SH-SY5Y (cell line): Measurements from ENCODE around the gene ZNF354B.

Source experiments
- GATA2 ChIP-seq: IDR thresholded peaks from 2 replicates; pipeline ENCODE4 v1.6.1; 2011; ENCODE audit warnings: mild to moderate bottlenecking, low read depth, low read length
- GATA3 ChIP-seq: IDR thresholded peaks from 2 replicates; pipeline ENCODE4 v1.6.1; 2011; ENCODE audit warnings: low read depth, mild to moderate bottlenecking, low read length, moderate library complexity

ZNF354B gene

DNA sequence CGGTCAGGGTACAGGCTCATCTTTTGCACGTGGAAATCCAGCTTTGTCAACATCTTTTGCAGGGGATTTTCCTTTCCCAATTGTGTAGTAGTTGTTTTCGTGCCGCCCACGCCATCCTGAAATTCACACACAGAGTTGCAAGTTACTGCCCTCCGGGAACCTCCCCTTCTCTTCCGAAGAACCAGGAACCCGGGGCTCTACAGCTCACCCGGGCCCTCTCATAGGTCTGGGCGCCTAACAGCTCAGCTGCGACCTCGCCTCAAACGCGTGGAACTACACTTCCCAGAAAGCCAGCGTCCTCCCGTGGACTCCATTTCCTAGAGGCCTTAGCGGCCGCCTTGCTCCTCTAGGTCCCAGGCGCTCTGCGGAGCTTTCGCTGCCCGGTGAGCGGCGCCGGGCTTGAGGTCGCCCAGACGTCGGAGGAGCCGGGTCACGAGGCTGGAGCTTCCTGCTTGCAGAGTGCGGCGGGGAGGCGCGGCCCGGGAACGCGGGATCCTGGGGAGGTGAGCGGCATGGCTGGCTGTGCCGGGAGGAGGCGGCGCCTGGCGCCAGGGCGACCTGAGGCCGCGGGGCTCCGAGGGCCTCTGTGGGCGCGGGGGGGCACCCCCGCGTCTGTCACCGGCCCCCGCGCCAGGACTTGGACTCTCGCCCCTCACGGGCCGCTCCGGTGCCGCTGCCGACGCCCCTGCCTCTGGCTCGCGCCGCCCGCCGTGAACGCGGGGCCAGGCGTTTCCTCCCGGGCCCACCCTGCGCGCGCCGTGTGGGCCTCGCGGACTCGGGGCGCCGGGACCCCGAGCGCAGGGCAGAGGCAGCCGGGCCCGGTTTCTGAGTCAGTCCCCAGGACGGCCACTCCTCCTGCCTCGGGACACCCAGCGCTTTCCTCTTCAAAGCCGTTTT is at the start of gene ZNF354B:
ZNF354B (plus strand) TSS at position 329 of the 897 bp plus-strand sequence. CDS start 1,095 bp downstream, outside the sequence.
- no peak for TF ChIP-seq GATA3
- no peak for TF ChIP-seq GATA2

DNA sequence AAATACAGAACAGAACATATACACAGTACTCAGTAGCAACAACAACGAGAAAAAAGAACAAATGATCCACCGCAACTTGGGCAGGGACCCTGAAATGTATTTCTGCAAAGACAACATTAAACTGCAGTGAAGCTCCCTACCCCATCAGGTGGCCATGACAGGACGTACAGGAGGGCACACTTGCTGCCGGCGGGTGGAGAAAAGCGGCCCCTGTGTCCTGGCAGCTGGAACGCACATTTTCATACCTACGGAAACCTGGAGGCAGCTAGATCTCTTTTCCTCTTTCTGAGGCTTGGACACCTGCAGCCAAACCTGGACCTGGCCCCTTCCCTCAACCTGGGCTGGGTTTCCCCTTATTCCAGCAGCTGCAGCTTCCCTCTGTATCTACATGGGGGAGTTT is 42.2 kb upstream of the ZNF354B start:
- TF ChIP-seq GATA3 (no peak), GATA2 (no peak)

DNA sequence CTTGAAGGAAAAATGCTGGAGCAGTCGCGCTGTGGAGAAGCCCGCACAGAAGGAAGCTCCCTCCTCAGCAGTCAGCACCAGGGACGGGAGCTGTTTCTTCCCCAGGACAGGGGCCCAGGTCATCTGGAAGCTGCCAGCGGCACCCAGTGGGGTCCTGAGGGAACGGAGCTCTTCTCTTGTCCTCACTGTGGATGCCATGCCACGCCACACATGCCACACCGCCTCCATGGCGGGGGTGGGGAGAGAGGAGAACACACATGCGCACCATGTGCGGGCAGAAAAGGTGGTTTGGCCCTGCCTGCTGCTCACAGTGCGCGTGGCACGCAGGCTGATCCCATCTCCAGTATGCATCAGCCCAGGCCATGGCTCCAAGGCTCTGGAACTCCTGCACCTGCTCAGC is 41.7 kb upstream of the ZNF354B start:
- TF ChIP-seq GATA3 (no peak), GATA2 (no peak)

DNA sequence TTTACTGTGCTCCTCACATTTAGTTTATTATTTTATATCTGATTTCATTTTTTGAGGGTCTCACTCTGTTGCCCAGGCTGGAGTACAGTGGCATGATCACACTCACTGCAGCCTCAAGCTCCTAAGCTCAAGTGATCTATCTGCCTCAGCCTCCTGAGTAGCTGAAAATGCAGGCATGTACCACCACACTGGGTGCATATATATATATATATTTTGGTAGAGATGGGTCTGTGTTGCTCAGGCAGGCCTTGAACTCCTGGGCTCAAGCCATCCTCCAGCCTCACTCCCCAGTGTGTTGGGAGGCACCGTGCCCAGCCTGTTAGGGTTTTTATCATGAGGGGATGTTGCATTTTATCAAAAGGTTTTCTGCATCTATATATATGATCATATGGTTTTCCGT is 39.8 kb upstream of the ZNF354B start:
- TF ChIP-seq GATA2 (no peak), GATA3 (no peak)

DNA sequence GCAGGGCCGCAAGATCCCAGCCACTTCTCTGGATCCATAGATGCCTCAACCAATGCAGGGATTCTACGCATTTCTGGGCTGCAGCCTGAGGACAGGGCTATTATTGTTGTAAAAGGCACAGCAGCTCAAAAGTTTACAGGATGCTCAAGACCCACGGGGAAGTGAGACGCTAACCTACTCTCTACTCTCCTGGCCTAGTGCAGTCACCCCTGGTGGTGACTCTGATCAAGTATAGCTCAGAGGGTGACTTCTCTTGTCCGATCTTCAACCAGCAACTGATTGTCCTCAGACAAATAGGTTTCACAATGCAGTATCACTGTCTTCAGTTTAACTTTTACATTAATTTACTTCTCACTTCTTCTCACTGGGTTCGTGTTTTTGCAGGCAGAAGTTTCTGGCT is 34.3 kb upstream of the ZNF354B start:
- no peak for TF ChIP-seq GATA2
- no peak for TF ChIP-seq GATA3

DNA sequence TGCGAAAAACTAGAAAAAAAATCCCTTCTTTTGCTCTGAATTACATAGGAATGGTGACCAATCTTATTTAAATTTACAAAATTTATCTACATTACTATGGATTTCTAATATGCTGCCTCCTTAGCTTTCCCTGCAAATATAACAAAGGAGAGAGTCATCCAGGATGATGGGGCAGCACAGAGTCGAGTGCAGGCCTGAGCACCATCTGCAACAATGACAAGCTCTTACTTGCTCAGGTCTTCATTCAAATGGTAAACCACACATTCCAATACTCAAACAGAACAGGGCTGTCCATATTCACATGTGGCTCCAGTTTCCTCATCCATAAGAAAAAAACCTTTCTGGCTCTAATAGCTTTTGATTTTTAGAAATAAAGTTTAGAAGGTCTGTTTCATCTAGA is 33.5 kb upstream of the ZNF354B start:
- TF ChIP-seq GATA2 (no peak), GATA3 (no peak)

DNA sequence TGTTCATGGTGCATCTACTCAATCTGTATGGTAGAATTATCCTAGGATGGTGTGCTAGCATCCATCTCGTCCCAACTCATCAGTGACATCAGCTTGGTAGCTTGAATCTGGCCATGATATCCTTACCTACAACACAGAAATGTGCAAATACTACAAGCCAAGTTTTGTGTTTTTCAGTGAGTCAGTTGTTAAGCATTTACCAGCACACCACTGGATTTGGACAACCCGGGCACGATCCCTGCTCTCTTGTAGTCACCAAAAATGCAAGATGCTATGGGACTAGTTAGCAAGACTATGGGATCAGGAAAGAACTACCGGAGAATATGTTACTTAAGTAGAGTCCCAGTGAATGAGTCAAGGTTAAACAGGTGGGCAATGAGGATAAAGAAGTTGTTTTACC is 32.1 kb upstream of the ZNF354B start:
- TF ChIP-seq GATA3 (no peak), GATA2 (no peak)

DNA sequence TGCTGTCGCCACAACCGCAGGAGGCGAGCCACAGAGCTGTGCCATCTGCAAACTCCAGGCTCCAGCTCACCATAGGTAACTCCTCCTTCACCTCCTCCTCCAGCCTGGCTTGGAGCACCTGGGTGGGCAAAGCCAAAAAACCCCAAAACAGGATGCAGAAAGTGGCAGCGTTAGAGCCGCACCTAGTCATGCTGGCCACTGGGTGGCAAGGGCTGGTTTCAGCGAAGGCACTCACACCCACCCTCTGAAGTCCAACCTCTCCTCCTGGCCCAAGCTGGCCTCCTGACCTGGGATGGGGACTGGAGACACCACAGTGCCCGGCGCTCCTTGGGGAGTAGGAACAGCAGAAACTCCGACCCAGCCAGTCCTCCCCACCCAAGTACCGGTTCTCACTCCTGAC is 28.7 kb upstream of the ZNF354B start:
- no peak for TF ChIP-seq GATA3
- no peak for TF ChIP-seq GATA2

DNA sequence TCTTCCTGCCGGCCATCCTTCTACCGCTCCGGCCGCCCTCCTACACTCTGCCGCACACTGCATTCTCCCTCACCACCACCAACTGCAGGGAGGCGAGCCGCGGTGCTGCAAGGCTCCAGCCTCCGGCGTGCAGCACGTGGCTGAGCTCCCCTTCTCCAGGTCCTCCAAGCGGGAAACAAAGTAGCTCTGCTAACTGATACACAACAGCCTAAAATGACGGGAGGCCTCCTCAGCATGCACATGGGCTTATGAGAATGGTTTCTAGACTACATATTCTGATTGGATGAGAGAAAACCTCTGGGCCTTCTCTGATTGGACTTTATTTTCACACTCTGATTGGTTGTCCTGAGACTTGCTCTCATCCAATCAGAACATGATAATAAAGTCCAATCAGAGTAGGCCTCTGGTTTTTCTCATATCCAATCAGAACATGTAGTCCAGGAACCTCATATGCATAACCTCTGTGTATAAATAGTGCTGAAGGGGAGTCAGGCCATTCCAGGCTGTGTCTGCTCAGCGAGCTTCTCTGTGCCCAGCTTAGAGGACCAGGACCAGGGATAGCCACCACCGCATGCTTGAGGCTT is 27.0 kb upstream of the ZNF354B start:
- TF ChIP-seq GATA2 (no peak), GATA3 (no peak)

DNA sequence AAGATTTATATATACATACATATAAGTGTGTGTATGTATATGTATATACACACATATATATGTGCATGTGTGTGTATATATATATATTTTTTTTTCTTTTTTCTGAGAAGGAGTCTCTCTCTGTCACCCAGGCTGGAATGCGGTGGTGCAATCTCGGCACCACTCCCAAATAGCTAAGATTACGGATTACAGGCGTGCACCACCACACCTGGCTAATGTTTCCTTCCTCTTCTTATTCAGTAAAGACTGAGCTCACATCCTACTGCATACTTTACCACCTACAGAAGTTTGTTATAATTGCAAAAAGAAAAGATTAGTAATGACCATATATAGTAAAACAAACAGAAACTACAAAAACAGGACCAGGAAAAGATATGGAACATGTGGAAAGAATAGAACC is 23.1 kb upstream of the ZNF354B start:
- TF ChIP-seq GATA3: no peak
- no peak for TF ChIP-seq GATA2

DNA sequence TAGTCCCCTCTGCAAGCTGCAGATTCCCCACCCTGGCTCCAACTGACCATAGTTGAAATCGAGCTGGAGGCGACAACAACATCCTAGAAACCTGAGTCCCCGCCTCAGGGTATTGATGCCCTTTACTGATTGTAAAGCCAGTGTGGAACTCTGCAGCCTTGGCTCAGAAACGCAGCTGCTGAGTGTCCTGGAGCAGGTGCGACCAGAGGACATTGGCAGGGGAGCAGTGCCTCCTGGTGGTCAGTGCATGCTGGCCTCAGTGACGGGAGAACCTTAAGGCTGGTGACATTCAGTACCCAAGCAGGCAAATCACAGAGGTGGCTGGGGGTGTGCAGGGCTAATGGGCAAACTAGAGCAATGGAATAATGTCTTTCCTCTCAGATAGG is 20.4 kb upstream of the ZNF354B start:
- TF ChIP-seq GATA2 (no peak), GATA3 (no peak)

DNA sequence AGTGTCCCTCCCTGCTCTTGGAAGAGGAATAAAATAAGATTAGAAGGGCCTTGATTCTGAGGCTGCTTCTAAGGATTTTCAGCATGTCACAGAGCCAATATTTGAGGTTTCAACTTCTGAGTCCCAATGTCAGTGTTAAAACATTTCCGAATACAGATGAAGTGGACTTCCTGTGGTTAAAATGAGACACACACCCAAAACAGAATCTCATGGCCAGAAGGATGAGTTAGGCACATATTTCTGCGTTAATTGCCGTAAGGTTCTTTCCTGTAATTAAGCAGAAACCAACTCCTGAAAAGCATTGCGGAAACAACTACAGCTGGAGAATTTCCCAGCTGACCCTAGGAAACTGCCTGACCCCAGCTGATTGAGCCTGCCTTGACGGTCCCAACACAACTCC is 10.4 kb upstream of the ZNF354B start:
- TF ChIP-seq GATA2: no peak
- TF ChIP-seq GATA3: no peak

DNA sequence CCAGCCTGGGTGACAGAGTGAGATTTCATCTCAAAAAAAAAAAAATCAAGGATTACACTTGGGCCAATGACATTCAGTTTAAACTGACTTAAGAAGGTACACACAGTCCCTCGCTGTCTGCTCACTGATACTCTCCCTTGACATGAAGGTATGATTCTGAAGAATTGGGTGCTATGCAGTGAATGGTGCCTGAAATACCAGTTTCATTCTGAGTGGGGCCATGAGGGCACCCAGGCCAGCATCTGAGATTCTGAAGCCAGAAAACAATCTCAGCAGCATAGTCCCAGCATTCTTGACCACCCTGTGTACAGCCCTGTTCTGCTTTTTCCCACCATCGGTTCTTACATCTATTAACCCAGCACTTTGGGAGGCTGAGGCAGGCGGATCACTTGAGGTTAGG is 7.8 kb upstream of the ZNF354B start:
- no peak for TF ChIP-seq GATA3
- TF ChIP-seq GATA2: no peak

DNA sequence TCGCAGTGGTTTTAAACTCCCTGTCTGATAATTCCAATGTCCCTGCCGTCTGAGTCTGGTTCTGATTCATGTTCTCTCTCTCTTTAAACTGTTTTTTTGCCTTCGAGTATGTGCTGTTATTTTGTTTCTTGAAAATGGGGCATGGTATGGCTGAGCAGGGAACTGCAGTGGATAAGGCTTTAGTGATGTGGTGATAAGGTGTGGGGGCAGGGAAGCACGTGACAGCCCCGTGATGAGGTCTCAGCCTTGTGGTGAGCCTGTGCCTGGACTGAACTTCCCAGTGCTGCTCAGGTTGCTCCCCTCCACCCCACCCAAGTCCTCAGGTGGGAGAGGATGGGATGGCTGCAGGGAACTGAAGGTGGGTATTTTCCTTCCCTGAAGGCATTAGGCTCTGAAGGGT is 5.5 kb upstream of the ZNF354B start:
- no peak for TF ChIP-seq GATA2
- TF ChIP-seq GATA3: no peak

DNA sequence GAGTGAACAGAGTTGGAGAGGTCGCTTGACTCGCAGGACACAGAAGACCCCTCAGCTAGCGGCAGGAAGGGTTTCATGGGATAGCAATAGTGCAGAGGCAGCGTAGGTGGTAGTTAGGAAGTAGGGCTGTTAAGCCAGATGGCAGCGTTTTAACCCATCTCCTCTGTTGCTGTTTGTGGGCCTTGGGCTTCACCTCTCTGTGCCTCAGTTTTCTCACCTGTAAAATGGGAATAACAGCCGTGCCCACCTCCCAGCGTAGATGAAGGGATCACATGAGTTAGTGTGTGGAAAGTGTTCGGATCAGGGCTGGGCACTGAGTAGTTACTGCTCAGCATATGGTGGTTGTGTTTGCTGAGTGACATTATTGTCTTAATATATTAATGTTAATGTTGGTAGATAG is 1.9 kb downstream of the ZNF354B start:
- TF ChIP-seq GATA2 (no peak), GATA3 (no peak)

DNA sequence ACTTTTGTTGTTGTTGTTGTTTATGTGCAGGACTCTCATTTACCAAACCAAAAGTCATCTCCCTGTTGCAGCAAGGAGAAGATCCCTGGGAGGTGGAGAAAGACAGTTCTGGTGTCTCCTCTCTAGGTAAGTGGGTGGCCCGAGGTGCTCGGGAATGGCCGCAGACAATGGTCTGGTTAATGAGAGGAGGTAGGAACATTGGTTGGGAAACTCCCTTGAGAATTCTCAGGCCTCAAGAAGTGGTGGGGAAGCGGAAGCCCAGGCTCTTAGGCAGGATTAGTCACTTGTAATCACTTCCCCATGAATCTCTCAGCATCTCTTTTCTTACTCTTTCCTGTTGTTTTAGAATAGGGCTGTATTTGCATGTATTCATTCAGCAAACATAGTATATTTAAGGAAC is 7.2 kb downstream of the ZNF354B start:
- TF ChIP-seq GATA3 (no peak), GATA2 (no peak)
